K562 (cell line): ENCODE results near the gene DNPEP. TPM values are rescaled to one million over a fixed set of nuclear protein-coding genes. Genes with fewer than 3 reads are reported as not detected.

ENCODE experiments used
- ATAC-seq: fragments of 200-7000 bp; cut with Tn5 transposase; 3 replicates; pipeline ENCODE4 v1.9.1; 2020; ENCODE audit warnings: moderate library complexity
- BruUV-seq: library from RNA; stranded (reverse); fragments of 400-500 nt; replicated peaks from 2 replicates; lab custom pipeline; 2021; lab: Mats Ljungman, UMichigan
- CTCF ChIA-PET: fragments of 300-600 bp; formaldehyde crosslinking; extraction: SDS; loops from one replicate; lab custom pipeline; 2021; ENCODE audit warnings: low intra/inter-chr PET ratio; lab: Yijun Ruan, JAX
- POLR2A ChIA-PET: fragments of 300-600, 350-650 bp; sonication (Branson Sonifier 250); formaldehyde crosslinking; extraction: SDS; loops from one replicate; lab custom pipeline; 2021; ENCODE audit warnings: antibody characterized with exemption, inconsistent platforms; lab: Yijun Ruan, JAX
- DNase-seq, 4 experiments: peaks; one replicate each; pipeline versions ENCODE4 v3.0.0 to v3.0.0-alpha.2; 2011 to 2018; ENCODE audit warnings: low spot score in 3 of 4, mixed read lengths in 3 of 4; ENCODE audit errors: extremely low read depth in 1 of 4
- FAIRE-seq: peaks from 2 replicates; lab custom pipeline; 2011; peaks lifted over from hg19 to GRCh38; lab: Jason Lieb, UNC
- H2AFZ ChIP-seq: 2 replicates; pipeline ENCODE4 v1.6.0; 2011; ENCODE audit warnings: low read depth, low read length, control low read depth, inconsistent platforms
- H3K27ac ChIP-seq: fragments of 200-600 bp; 3 replicates; pipeline ENCODE4 v1.8.0; 2011; ENCODE audit warnings: low read depth, mild to moderate bottlenecking, control low read depth, inconsistent platforms, low read length, moderate library complexity, mixed read lengths; ENCODE audit errors: extremely low read depth
- H3K27me3 ChIP-seq, 2 experiments: fragments of 300-600 bp in 1 of 2; 2 replicates in 1 of 2; 3 replicates in 1 of 2; pipeline versions ENCODE4 v1.6.0 to v1.8.0; 2011; ENCODE audit warnings: inconsistent platforms in 2 of 2, low read length in 2 of 2, mild to moderate bottlenecking in 1 of 2, mixed read lengths in 1 of 2, moderate library complexity in 1 of 2; ENCODE audit not compliant: control insufficient read depth in 2 of 2, insufficient read depth in 2 of 2
- H3K36me3 ChIP-seq: fragments of 300-600 bp; 3 replicates; pipeline ENCODE4 v1.8.0; 2011; ENCODE audit warnings: mild to moderate bottlenecking, low read length, inconsistent platforms; ENCODE audit not compliant: control insufficient read depth, insufficient read depth
- H3K4me1 ChIP-seq, 2 experiments: fragments of 200-600 bp in 1 of 2; replicated peaks in 1 of 2; 2 replicates in 1 of 2; 3 replicates in 1 of 2; pipeline versions ENCODE4 v1.5.1 to v1.8.0; 2011; ENCODE audit warnings: inconsistent platforms in 2 of 2, low read length in 2 of 2, mild to moderate bottlenecking in 1 of 2, mixed read lengths in 1 of 2, moderate library complexity in 1 of 2; ENCODE audit not compliant: control insufficient read depth in 2 of 2, insufficient read depth in 2 of 2
- H3K4me2 ChIP-seq: 2 replicates; pipeline ENCODE4 v1.6.1; 2011; ENCODE audit warnings: low read length, control low read depth, inconsistent platforms, mixed read lengths; ENCODE audit not compliant: insufficient read depth
- H3K4me3 ChIP-seq: fragments of 200-600 bp; sonication (generic), shearing (Covaris generic); 2 replicates; pipeline ENCODE4 v1.5.1; 2016; ENCODE audit warnings: control low read depth, inconsistent platforms
- H3K79me2 ChIP-seq: fragments of 200-600 bp; 3 replicates; pipeline ENCODE4 v1.8.0; 2011; ENCODE audit warnings: low read length, inconsistent platforms; ENCODE audit not compliant: control insufficient read depth, insufficient read depth
- H3K9ac ChIP-seq, 2 experiments: 2 replicates each; pipeline versions ENCODE4 v1.6.0 to v1.6.1; 2011; ENCODE audit warnings: low read depth in 2 of 2, low read length in 2 of 2, control low read depth in 1 of 2, inconsistent platforms in 1 of 2, mild to moderate bottlenecking in 1 of 2, mixed read lengths in 1 of 2; ENCODE audit not compliant: insufficient read depth in 1 of 2
- H3K9me1 ChIP-seq: one replicate; pipeline ENCODE4 v1.6.0; 2011; ENCODE audit warnings: inconsistent platforms, mild to moderate bottlenecking, low read length, moderate library complexity; ENCODE audit not compliant: control insufficient read depth, insufficient read depth
- H3K9me3 ChIP-seq: replicated peaks from 2 replicates; pipeline ENCODE4 v1.5.1; 2011; ENCODE audit warnings: low read depth, low read length, inconsistent platforms; ENCODE audit not compliant: control insufficient read depth, insufficient read depth
- H4K20me1 ChIP-seq: replicated peaks from 2 replicates; pipeline ENCODE4 v1.6.1; 2011; ENCODE audit warnings: low read length, inconsistent platforms, mixed read lengths; ENCODE audit not compliant: control insufficient read depth, insufficient read depth
- DPF2 ChIP-seq: fragments of 450-650 bp; IDR thresholded peaks from 2 replicates; pipeline ENCODE4 v1.6.1; 2016
- FOSL1 ChIP-seq: fragments of 200-800 bp; sonication (Bioruptor generic); conservative IDR thresholded peaks from 2 replicates; pipeline ENCODE4 v1.6.1; 2016; ENCODE audit warnings: missing genetic modification characterization, missing compliant biosample characterization
- JUND ChIP-seq, 2 experiments: IDR thresholded peaks; 2 replicates in 1 of 2; 3 replicates in 1 of 2; pipeline ENCODE4 v1.6.1; 2011; ENCODE audit warnings: borderline replicate concordance in 2 of 2, low read depth in 2 of 2, low read length in 2 of 2, improper control_type of control experiment in 1 of 2, missing biosample characterization in 1 of 2, missing genetic modification characterization in 1 of 2, missing genetic modification reagents in 1 of 2
- RAD51 ChIP-seq: fragments of 450-650 bp; IDR thresholded peaks from 2 replicates; pipeline ENCODE4 v1.7.1; 2016; ENCODE audit warnings: low read depth, mild to moderate bottlenecking, borderline replicate concordance
- in situ Hi-C: fragments of 300-500 bp; cut with MboI; formaldehyde crosslinking; loops from 4 replicates; pipeline ENCODE4 v1.15.0; 2018; ENCODE audit warnings: inconsistent platforms, mixed read lengths
- intact Hi-C: fragments of 100-400 bp; cut with micrococcal nuclease; formaldehyde crosslinking; loops from 2 replicates; pipeline ENCODE4 v1.14.2; 2022
- polyA plus RNA-seq, 8 experiments: library from polyadenylated mRNA; depleted of rRNA in 4 of 8; stranded (reverse) in 5 of 8; unstranded in 3 of 8; fragments of >200 nt; fragmentation: Nextera tagmentation in 2 of 8; fragmentation: Illumina TruSeq in 1 of 8; extraction: Ambion mirVana in 2 of 8; extraction: Trizol in 1 of 8; gene quantifications; 2 replicates each; pipeline versions ENCODE4 v1.2.1 to v1.2.3, GENCODE V29; 2011 to 2014; ENCODE audit warnings: inconsistent platforms in 1 of 8, missing spikeins in 1 of 8
- total RNA-seq, 7 experiments: library from RNA; depleted of rRNA in 6 of 7; stranded (reverse); fragments of >200 nt in 6 of 7; fragmentation: Illumina TruSeq in 2 of 7; extraction: Trizol in 2 of 7; gene quantifications; 2 replicates each; pipeline versions ENCODE4 v1.2.1 to v1.2.3, GENCODE V29; 2011 to 2021; ENCODE audit warnings: low replicate concordance in 1 of 7
- TF ChIP-seq, protein P1 (sequence below): sonication (generic); formaldehyde crosslinking; IDR thresholded peaks from 2 replicates; pipeline ENCODE4 v1.4.0; 2020; ENCODE audit warnings: mild to moderate bottlenecking, missing genetic modification reagents
- TF ChIP-seq, protein P2 (sequence below), 2 experiments: fragments of 450-650 bp in 1 of 2; sonication (generic) in 1 of 2; formaldehyde crosslinking in 1 of 2; IDR thresholded peaks in 1 of 2; conservative IDR thresholded peaks in 1 of 2; 2 replicates each; pipeline versions ENCODE4 v1.6.1 to v1.8.1; 2016 to 2023; ENCODE audit warnings: mild to moderate bottlenecking in 2 of 2, moderate library complexity in 2 of 2, inconsistent platforms in 1 of 2, missing genetic modification reagents in 1 of 2

DNPEP gene
- total and polyA plus RNA-seq, 9 of the 15 experiments (the other 6 are each of a cell fraction or from before 2014, with no cell fraction given) = 34.6 to 71.4 (median 45.5) TPM

GRCh38 chr2:219428469-219428868 lies 40.8 kb upstream of the DNPEP start:
- in situ Hi-C loops (no loop called here), intact Hi-C loops (no loop called here)
- Histone ChIP-seq H2AFZ (no peak overlapping the region), H3K4me1 (peaks cover 9 to 11% of the 10 kb centered on the region in 2 experiments; a peak in 4 of 5 replicates), H4K20me1 (no peaks in the 10 kb centered on the region), H3K4me2 (no peak overlapping the region), H3K27me3 (no peaks in the 10 kb centered on the region), H3K27ac (no peak overlapping the region), H3K4me3 (no peak overlapping the region), H3K9ac (no peak overlapping the region), H3K9me1 (no peaks in the 10 kb centered on the region), H3K9me3 (no peaks in the 10 kb centered on the region), H3K79me2 (no peaks in the 10 kb centered on the region), H3K36me3 (no peaks in the 10 kb centered on the region)
- CTCF ChIA-PET = no interaction called here
- DNase-seq = no peak
- peak; percentile 59; the same call in 1 of the 2 replicates for TF ChIP-seq FOSL1 (tag)
- TF ChIP-seq, protein P1, sequence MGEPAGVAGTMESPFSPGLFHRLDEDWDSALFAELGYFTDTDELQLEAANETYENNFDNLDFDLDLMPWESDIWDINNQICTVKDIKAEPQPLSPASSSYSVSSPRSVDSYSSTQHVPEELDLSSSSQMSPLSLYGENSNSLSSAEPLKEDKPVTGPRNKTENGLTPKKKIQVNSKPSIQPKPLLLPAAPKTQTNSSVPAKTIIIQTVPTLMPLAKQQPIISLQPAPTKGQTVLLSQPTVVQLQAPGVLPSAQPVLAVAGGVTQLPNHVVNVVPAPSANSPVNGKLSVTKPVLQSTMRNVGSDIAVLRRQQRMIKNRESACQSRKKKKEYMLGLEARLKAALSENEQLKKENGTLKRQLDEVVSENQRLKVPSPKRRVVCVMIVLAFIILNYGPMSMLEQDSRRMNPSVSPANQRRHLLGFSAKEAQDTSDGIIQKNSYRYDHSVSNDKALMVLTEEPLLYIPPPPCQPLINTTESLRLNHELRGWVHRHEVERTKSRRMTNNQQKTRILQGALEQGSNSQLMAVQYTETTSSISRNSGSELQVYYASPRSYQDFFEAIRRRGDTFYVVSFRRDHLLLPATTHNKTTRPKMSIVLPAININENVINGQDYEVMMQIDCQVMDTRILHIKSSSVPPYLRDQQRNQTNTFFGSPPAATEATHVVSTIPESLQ (CRISPR knock-in tag) = no peak
- peak; percentile 30; the same call in 1 of the 2 replicates for TF ChIP-seq JUND (IDR thresholded peaks at IDR 0.05; ENCODE audit: borderline replicate concordance, low read depth, low read length)
- TF ChIP-seq JUND (tag; IDR thresholded peaks at IDR 0.05; ENCODE audit: borderline replicate concordance, low read depth, low read length) = no peak
- 0 out of 2 replicates have a peak, but pooled peaks have one; percentile 15 for TF ChIP-seq DPF2
- TF ChIP-seq, protein P2, sequence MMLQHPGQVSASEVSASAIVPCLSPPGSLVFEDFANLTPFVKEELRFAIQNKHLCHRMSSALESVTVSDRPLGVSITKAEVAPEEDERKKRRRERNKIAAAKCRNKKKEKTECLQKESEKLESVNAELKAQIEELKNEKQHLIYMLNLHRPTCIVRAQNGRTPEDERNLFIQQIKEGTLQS (IDR thresholded peaks at IDR 0.05) = peak; percentile 48; the same call in 1 of the 2 replicates
- TF ChIP-seq, protein P2 (CRISPR knock-in tag; conservative IDR thresholded peaks at IDR 0.05) = no peak
- TF ChIP-seq RAD51 = no peak
- FAIRE-seq = no peak
- POLR2A ChIA-PET = interaction anchor here (0.6 to 0.9 kb wide), 3 partner anchors 9 to 633 kb away, joined by 3 read pairs; no protein-coding TSS in a partner anchor
- no peak; the same call in 2 of the 3 replicates for ATAC-seq
- no TSS peak for BruUV-seq
